Thyroid gland (tissue), 4 donors: Measurements from ENCODE around the gene KAT7.

ENCODE experiments used
- POLR2A ChIP-seq, 2 donors: fragments of 450-650 bp; IDR thresholded peaks; one replicate each; pipeline ENCODE4 v1.6.1; 2017; ENCODE audit warnings: antibody characterized with exemption in 2 of 2, mild to moderate bottlenecking in 2 of 2, moderate library complexity in 1 of 2
- TF ChIP-seq, protein P1 (sequence below), 6 experiments: fragments of 200-600 bp in 3 of 6; fragments of 450-650 bp in 3 of 6; sonication (generic) in 3 of 6; IDR thresholded peaks; one replicate each; pipeline ENCODE4 v1.5.1; 2016 to 2019; ENCODE audit warnings: antibody characterized with exemption in 6 of 6, mild to moderate bottlenecking in 2 of 6, inconsistent platforms in 1 of 6, moderate library complexity in 1 of 6

DNA sequence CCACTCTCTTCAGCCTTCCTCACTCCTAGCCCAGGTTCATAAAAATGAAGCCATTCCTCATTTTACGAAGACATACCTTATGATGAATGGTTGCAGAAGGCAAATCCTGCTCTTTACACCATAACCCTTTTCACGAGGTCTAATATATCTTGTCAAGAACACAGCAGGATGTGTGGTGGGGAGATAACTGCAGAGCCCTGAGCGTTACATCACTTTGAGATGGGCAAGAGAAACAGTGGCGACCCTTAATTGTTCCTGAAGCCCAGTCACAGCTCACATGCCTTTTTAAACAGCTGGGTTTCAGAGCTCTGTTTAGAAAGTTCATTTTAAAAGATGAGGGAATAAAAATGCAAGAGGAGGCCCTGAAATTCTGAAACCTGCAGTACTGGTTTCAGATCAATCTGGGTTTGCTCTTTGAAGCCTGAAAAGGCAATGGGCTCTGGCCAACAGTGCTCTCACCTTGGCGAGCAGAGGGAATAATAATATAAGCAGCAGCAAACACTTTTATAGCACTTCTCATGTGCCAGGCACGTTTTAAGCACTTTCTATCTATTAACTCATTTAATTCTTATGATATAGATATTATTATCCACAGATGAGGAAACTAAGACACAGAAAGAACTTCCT, 27.4 kb upstream of the KAT7 start:
- TF ChIP-seq, protein P1, sequence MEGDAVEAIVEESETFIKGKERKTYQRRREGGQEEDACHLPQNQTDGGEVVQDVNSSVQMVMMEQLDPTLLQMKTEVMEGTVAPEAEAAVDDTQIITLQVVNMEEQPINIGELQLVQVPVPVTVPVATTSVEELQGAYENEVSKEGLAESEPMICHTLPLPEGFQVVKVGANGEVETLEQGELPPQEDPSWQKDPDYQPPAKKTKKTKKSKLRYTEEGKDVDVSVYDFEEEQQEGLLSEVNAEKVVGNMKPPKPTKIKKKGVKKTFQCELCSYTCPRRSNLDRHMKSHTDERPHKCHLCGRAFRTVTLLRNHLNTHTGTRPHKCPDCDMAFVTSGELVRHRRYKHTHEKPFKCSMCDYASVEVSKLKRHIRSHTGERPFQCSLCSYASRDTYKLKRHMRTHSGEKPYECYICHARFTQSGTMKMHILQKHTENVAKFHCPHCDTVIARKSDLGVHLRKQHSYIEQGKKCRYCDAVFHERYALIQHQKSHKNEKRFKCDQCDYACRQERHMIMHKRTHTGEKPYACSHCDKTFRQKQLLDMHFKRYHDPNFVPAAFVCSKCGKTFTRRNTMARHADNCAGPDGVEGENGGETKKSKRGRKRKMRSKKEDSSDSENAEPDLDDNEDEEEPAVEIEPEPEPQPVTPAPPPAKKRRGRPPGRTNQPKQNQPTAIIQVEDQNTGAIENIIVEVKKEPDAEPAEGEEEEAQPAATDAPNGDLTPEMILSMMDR (IDR thresholded peaks at IDR 0.05) = no peak
- no peak for TF ChIP-seq POLR2A (IDR thresholded peaks at IDR 0.05)
